ENCODE measurements around the gene LRRC18.

DNA sequence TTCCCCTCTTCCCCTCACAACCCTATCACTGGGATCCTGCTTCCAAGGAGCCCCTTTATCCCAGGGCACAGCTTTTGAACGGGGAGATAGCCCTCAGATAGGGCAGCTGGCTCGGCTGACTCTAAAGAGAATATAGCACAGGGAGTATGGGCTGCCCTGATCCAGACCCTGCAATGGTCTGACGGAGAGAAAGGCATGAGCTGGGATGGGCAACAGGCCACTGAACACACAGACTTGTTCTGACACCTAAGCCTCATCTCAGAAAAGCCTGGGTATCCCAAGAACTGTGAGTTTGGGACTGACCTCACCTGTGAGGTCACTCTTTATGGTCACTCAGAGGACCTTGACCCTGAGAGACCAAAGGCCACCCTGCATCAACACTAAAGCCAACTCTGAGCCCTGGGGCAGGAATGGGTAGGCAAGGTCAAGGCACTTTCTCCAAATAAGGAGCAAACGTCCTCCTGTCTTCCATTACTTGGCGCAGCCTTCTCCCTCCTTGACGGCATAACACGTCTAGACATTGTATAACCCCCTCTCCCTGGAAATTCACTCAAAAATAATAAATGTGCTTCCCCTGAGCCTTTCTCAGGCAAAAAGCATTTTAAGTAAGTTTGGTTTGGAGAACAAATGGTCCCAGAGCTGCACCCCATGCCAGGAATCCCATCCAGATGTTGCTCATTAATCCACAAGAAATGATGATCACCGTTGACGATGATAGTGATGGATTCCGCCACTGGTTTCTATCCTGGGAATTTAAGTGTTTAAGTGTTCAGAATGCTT, 8.2 kb upstream of the LRRC18 start:
- no peak for TF ChIP-seq YY1 (IDR thresholded peaks at IDR 0.05; ENCODE audit: insufficient read depth, insufficient replicate concordance, low read depth, low read length)
- TF ChIP-seq ZNF484 (CRISPR knock-in tag; IDR thresholded peaks at IDR 0.05; ENCODE audit: borderline replicate concordance, low read depth), result no peak
- TF ChIP-seq, protein P1, sequence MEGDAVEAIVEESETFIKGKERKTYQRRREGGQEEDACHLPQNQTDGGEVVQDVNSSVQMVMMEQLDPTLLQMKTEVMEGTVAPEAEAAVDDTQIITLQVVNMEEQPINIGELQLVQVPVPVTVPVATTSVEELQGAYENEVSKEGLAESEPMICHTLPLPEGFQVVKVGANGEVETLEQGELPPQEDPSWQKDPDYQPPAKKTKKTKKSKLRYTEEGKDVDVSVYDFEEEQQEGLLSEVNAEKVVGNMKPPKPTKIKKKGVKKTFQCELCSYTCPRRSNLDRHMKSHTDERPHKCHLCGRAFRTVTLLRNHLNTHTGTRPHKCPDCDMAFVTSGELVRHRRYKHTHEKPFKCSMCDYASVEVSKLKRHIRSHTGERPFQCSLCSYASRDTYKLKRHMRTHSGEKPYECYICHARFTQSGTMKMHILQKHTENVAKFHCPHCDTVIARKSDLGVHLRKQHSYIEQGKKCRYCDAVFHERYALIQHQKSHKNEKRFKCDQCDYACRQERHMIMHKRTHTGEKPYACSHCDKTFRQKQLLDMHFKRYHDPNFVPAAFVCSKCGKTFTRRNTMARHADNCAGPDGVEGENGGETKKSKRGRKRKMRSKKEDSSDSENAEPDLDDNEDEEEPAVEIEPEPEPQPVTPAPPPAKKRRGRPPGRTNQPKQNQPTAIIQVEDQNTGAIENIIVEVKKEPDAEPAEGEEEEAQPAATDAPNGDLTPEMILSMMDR (CRISPR knock-in tag; IDR thresholded peaks at IDR 0.05), result no peak
- TF ChIP-seq ZFP36 (IDR thresholded peaks at IDR 0.05; ENCODE audit: borderline replicate concordance, low read depth, low read length, partially characterized antibody), result no peak
- no peak for TF ChIP-seq RXRB (CRISPR knock-in tag; IDR thresholded peaks at IDR 0.05; ENCODE audit: borderline replicate concordance)
- no peak for TF ChIP-seq HNRNPLL (IDR thresholded peaks at IDR 0.05; ENCODE audit: low read depth, low read length, poor library complexity, severe bottlenecking)
- no peak for TF ChIP-seq HCFC1 (IDR thresholded peaks at IDR 0.05; ENCODE audit: low read depth, low read length)
- no peak for TF ChIP-seq JUND (CRISPR knock-in tag; IDR thresholded peaks at IDR 0.05)
